SK-N-MC (cell line): Measurements from ENCODE around the gene CYBA.

Experiments
- EZH2 ChIP-seq: fragments of 200-600 bp; sonication (generic); IDR thresholded peaks from one replicate; pipeline ENCODE4 v1.6.1; 2017; ENCODE audit warnings: antibody characterized with exemption
- FOXP2 ChIP-seq: optimal IDR thresholded peaks from 2 replicates; pipeline ENCODE3; 2011; ENCODE audit warnings: mild to moderate bottlenecking, moderate library complexity; ENCODE audit not compliant: insufficient read depth; ENCODE audit errors: extremely low read length, control extremely low read depth
- POLR2AphosphoS5 ChIP-seq: IDR thresholded peaks from 2 replicates; pipeline ENCODE4 v1.6.1; 2012; ENCODE audit warnings: mild to moderate bottlenecking, low read depth, low read length, borderline replicate concordance

DNA sequence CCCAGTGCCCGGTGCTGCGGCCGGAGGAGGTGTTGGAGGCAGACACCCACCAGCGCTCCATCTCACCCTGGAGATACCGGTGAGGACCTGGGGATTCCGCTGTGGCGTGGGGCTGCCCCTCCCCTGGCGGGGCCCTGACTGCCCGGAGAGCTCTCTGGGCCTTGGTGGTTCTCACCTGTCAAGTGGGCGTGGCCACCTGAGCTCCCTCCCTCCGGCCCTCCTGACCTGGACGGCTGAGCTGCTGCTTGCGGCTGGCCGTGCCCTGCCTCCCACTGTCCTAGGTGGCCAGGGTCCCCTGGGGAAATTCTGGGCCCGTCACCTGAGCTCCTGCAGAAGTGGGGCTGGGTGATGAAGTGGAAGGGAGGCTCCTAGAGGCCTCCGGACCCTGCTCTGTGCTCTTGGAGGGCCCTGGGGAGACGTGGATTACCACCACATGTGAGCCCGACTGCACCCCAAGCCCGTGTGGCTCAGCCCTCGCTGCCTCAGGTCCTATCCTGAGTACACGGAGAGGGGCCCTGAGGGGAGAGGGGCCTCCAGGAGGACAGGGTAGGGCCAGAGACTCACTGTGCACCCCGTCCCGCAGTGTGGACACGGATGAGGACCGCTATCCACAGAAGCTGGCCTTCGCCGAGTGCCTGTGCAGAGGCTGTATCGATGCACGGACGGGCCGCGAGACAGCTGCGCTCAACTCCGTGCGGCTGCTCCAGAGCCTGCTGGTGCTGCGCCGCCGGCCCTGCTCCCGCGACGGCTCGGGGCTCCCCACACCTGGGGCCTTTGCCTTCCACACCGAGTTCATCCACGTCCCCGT is 11.4 kb downstream of the CYBA start:
- TF ChIP-seq EZH2 (no peak), POLR2AphosphoS5 (no peak), FOXP2 (no peak)
